Transverse colon (tissue), 4 donors: ENCODE results near the gene FEM1A. TPM values are rescaled to one million over a fixed set of nuclear protein-coding genes. Genes with fewer than 3 reads are reported as not detected.
"Not testable (repeated sequence)": the region's sequence is repeated elsewhere in the genome, so short reads cannot be mapped to it uniquely, and the experiment has no call there.

Experiments used
- DNase-seq: peaks from one replicate; pipeline ENCODE4 v3.0.0-alpha.2; 2019
- H3K27ac ChIP-seq, 4 donors: fragments of 200-600 bp; sonication (generic); 2 replicates each; pipeline ENCODE4 v1.5.1; 2016 to 2018; ENCODE audit warnings: inconsistent platforms in 4 of 4
- H3K27me3 ChIP-seq: fragments of 200-600 bp; sonication (generic); 2 replicates; pipeline ENCODE4 v1.5.1; 2017; ENCODE audit warnings: inconsistent platforms
- H3K36me3 ChIP-seq, 4 donors: fragments of 200-600 bp; sonication (generic); 2 replicates each; pipeline ENCODE4 v1.5.1; 2017 to 2019; ENCODE audit warnings: inconsistent platforms in 4 of 4
- H3K4me1 ChIP-seq, 4 donors: fragments of 200-600 bp; sonication (generic); 2 replicates each; pipeline ENCODE4 v1.5.1; 2017 to 2020; ENCODE audit warnings: inconsistent platforms in 4 of 4
- H3K4me3 ChIP-seq, 4 donors: fragments of 200-600 bp; sonication (generic); 1 replicate in 1 of 4; 2 replicates in 3 of 4; pipeline versions ENCODE4 v1.5.1 to v1.6.1; 2017 to 2019; ENCODE audit warnings: inconsistent platforms in 4 of 4
- H3K9me3 ChIP-seq, 2 donors: fragments of 200-600 bp; sonication (generic); 2 replicates each; pipeline ENCODE4 v1.5.1; 2017 to 2019; ENCODE audit warnings: inconsistent platforms in 2 of 2
- CTCF ChIP-seq, 5 experiments: fragments of 200-600 bp in 3 of 5; fragments of 450-650 bp in 2 of 5; sonication (generic) in 3 of 5; IDR thresholded peaks; 1 replicate in 2 of 5; 2 replicates in 3 of 5; pipeline ENCODE4 v1.5.1; 2016 to 2017; ENCODE audit warnings: antibody characterized with exemption in 5 of 5, inconsistent platforms in 3 of 5, mild to moderate bottlenecking in 2 of 5, moderate library complexity in 1 of 5
- EP300 ChIP-seq: sonication (generic); formaldehyde crosslinking; IDR thresholded peaks from one replicate; pipeline ENCODE4 v1.6.1; 2017; ENCODE audit warnings: antibody characterized with exemption, low read depth
- POLR2A ChIP-seq: fragments of 450-650 bp; IDR thresholded peaks from one replicate; pipeline ENCODE4 v1.6.1; 2016; ENCODE audit warnings: antibody characterized with exemption, mild to moderate bottlenecking, moderate library complexity
- POLR2AphosphoS5 ChIP-seq, 3 donors: sonication (generic); formaldehyde crosslinking; IDR thresholded peaks; one replicate each; pipeline ENCODE4 v1.6.1; 2016; ENCODE audit warnings: antibody characterized with exemption in 3 of 3
- WGBS, 2 donors: methylation state at CpG; one replicate each; pipeline ENCODE4 v1.1.5; 2018; ENCODE audit warnings: low coverage in 1 of 2; 5-methylcytosine and 5-hydroxymethylcytosine counted together
- in situ Hi-C, 4 donors: fragments of 200-750 bp; cut with MboI; loops; one replicate each; pipeline versions ENCODE4 v1.15.0 to v1.15.1; 2017; ENCODE audit warnings: low sequenced_read_pairs in 3 of 4, low pct_ligation_motif_present in 1 of 4, low pct_unique_long_range_greater_than_20kb in 1 of 4
- intact Hi-C: fragments of 100-400 bp; cut with DNase I; formaldehyde crosslinking; loops from one replicate; pipeline ENCODE4 v1.15.1; 2023; ENCODE audit warnings: low total_unique reads
- total RNA-seq, 4 donors: library from RNA; depleted of rRNA; stranded (reverse); fragments of >200 nt; gene quantifications; one replicate each; pipeline ENCODE4 v1.1.0, GENCODE V29; 2016

The FEM1A gene
- total RNA-seq, 4 donors from 2014 or later = 13.3 to 63.5 (median 15.5) TPM

- in situ Hi-C loops (no loop called here), intact Hi-C loops (no loop called here)
- 43% methylated on average over 14 of the region's 14 CpGs; no CpG with 5 or more reads in 1 of the 2 donors for WGBS, 2 donors
- peaks cover 4% of the 10 kb centered on the region for H3K27me3 ChIP-seq
- H3K36me3 ChIP-seq = no peaks in the 10 kb centered on the region
- no peak overlapping the region for H3K27ac ChIP-seq
- no peak overlapping the region for H3K4me3 ChIP-seq
- no peaks in the 10 kb centered on the region for H3K4me1 ChIP-seq
- no peak for TF ChIP-seq POLR2A
- TF ChIP-seq POLR2AphosphoS5 (IDR thresholded peaks at IDR 0.05) = no peak
- TF ChIP-seq CTCF (IDR thresholded peaks at IDR 0.05) = no peak
- TF ChIP-seq EP300 = no peak
- H3K9me3 ChIP-seq = no peaks in the 10 kb centered on the region
- DNase-seq = no peak
Measured at GRCh38 chr19:4776436-4777211, 14.9 kb upstream of the FEM1A start.

GRCh38 chr19:4778124-4778523 lies 13.4 kb upstream of the FEM1A start:
- DNase-seq, intact Hi-C loops, in situ Hi-C loops, H3K36me3 ChIP-seq, H3K27me3 ChIP-seq, H3K9me3 ChIP-seq, H3K4me1 ChIP-seq, H3K27ac ChIP-seq, H3K4me3 ChIP-seq: not testable (repeated sequence)
- 74 to 88% methylated on average over 3 to 5 of the region's 5 CpGs for WGBS, 2 donors

GRCh38 chr19:4780860-4781259 lies 10.7 kb upstream of the FEM1A start:
- in situ Hi-C loops = loop anchor here in 1 of 4 donors (10.0 kb wide), 1 partner anchor 46 kb away; no protein-coding TSS in a partner anchor
- 73 to 75% methylated on average over 4 to 6 of the region's 6 CpGs for WGBS, 2 donors

GRCh38 chr19:4781801-4782200 lies 9.7 kb upstream of the FEM1A start:
- no peak for TF ChIP-seq EP300
- TF ChIP-seq CTCF (IDR thresholded peaks at IDR 0.05) = no peak
- TF ChIP-seq POLR2A = no peak
- TF ChIP-seq POLR2AphosphoS5 (IDR thresholded peaks at IDR 0.05) = no peak
- intact Hi-C loops = no loop called here
- Histone ChIP-seq H3K4me3 (no peak overlapping the region), H3K36me3 (no peaks in the 10 kb centered on the region), H3K27ac (no peak overlapping the region), H3K9me3 (no peaks in the 10 kb centered on the region), H3K27me3 (peaks cover 27% of the 10 kb centered on the region), H3K4me1 (no peaks in the 10 kb centered on the region)
- WGBS, 2 donors = 34 to 42% methylated on average over 3 of the region's 3 CpGs
- in situ Hi-C loops = loop anchor here in 1 of 4 donors (10.0 kb wide), 1 partner anchor 47 kb away; no protein-coding TSS in a partner anchor
- DNase-seq = no peak

More at GRCh38 chr19:4780860-4781259, 10.7 kb upstream of the FEM1A start:
- H3K27ac ChIP-seq = no peak overlapping the region
- DNase-seq = no peak
- no peaks in the 10 kb centered on the region for H3K9me3 ChIP-seq
- TF ChIP-seq CTCF (IDR thresholded peaks at IDR 0.05) = no peak
- no peak for TF ChIP-seq EP300
- TF ChIP-seq POLR2AphosphoS5 (IDR thresholded peaks at IDR 0.05) = no peak
- no peak for TF ChIP-seq POLR2A
- H3K27me3 ChIP-seq = peaks cover 32% of the 10 kb centered on the region
- H3K36me3 ChIP-seq = no peaks in the 10 kb centered on the region
- H3K4me1 ChIP-seq = no peaks in the 10 kb centered on the region
- intact Hi-C loops = no loop called here
- H3K4me3 ChIP-seq = no peak overlapping the region

- H3K4me1 ChIP-seq, H3K9me3 ChIP-seq, DNase-seq, intact Hi-C loops, H3K4me3 ChIP-seq, H3K36me3 ChIP-seq, H3K27ac ChIP-seq: not testable (repeated sequence)
- H3K27me3 ChIP-seq = peaks cover 27% of the 10 kb centered on the region
- WGBS, 2 donors = 65 to 95% methylated on average over 4 to 6 of the region's 6 CpGs
- in situ Hi-C loops = loop anchor here in 3 of 4 donors (5.0 to 10.0 kb wide), 2 partner anchors 52 to 54 kb away; no protein-coding TSS in a partner anchor
Measured at GRCh38 chr19:4786412-4787016, 5.0 kb upstream of the FEM1A start.

- H3K36me3 ChIP-seq, intact Hi-C loops, H3K27me3 ChIP-seq, H3K9me3 ChIP-seq: not testable (repeated sequence)
- H3K4me1 ChIP-seq = peaks cover 13 to 39% (median 21%) of the 10 kb centered on the region in 4 donors
- in situ Hi-C loops = loop anchor here in 1 of 4 donors (10.0 kb wide), 1 partner anchor 67 kb away; the partner anchor contains the start of gene DPP9
- H3K27ac ChIP-seq = peak overlapping the region; percentile 84 to 94 (median 94)
- DNase-seq = peak; percentile 13
- WGBS, 2 donors = 7% methylated on average over 46 of the region's 75 CpGs; no CpG with 5 or more reads in 1 of the 2 donors
- H3K4me3 ChIP-seq = peak overlapping the region; percentile 63 to 89 (median 85)
Measured at GRCh38 chr19:4792019-4792865, 708 bp downstream of the FEM1A start.
